Neural cell (in vitro differentiated cells): ENCODE results near the gene SLC24A3.

Experiments
- EZH2 ChIP-seq: fragments of 200-600, 300-800 bp; shearing (Covaris generic), sonication (generic); IDR thresholded peaks from 2 replicates; pipeline ENCODE4 v1.6.1; 2014; ENCODE audit warnings: antibody characterized with exemption, low read length, borderline replicate concordance, mild to moderate bottlenecking; ENCODE audit not compliant: insufficient read depth, poor library complexity, severe bottlenecking
- POLR2AphosphoS5 ChIP-seq: IDR thresholded peaks from 2 replicates; pipeline ENCODE4 v1.6.1; 2012
- RAD21 ChIP-seq: fragments of 450-650 bp; conservative IDR thresholded peaks from 2 replicates; pipeline ENCODE4 v1.6.1; 2014; ENCODE audit warnings: antibody characterized with exemption, mild to moderate bottlenecking, moderate library complexity
- TF ChIP-seq, protein P1 (sequence below): fragments of 450-650 bp; IDR thresholded peaks from 2 replicates; pipeline ENCODE4 v1.5.1; 2014; ENCODE audit warnings: antibody characterized with exemption, mild to moderate bottlenecking, moderate library complexity; ENCODE audit not compliant: poor library complexity, severe bottlenecking

DNA sequence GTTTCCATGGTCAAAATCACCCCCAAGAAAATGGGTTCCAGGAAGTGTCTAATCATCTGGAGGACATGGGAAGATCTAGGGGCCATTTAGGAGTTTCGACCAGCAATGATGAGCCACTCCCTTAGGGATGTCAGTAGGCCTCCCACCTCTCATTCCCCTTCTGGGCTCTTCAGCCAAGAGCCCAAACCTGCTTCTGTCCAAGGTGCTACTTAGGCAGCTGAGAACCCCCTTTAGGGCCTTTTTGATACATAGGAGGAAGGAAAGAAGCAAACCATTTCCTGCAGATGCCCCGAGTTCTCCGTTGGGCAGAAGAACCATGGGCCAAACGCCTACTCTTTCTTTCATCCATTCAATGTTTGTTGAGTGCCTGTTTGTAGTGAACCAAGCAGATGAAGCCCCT is 404.2 kb downstream of the SLC24A3 start:
- TF ChIP-seq POLR2AphosphoS5 (no peak), EZH2 (no peak), RAD21 (no peak)
- TF ChIP-seq, protein P1, sequence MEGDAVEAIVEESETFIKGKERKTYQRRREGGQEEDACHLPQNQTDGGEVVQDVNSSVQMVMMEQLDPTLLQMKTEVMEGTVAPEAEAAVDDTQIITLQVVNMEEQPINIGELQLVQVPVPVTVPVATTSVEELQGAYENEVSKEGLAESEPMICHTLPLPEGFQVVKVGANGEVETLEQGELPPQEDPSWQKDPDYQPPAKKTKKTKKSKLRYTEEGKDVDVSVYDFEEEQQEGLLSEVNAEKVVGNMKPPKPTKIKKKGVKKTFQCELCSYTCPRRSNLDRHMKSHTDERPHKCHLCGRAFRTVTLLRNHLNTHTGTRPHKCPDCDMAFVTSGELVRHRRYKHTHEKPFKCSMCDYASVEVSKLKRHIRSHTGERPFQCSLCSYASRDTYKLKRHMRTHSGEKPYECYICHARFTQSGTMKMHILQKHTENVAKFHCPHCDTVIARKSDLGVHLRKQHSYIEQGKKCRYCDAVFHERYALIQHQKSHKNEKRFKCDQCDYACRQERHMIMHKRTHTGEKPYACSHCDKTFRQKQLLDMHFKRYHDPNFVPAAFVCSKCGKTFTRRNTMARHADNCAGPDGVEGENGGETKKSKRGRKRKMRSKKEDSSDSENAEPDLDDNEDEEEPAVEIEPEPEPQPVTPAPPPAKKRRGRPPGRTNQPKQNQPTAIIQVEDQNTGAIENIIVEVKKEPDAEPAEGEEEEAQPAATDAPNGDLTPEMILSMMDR = no peak
